Naive thymus-derived CD4-positive, alpha-beta T cell (primary cell): ENCODE measurements around the gene SUGCT. TPM values are rescaled to one million over a fixed set of nuclear protein-coding genes. Genes with fewer than 3 reads are reported as not detected.

Experiments
- ATAC-seq: fragments of 150-1000 bp; cut with Tn5 transposase; 2 replicates; pipeline ENCODE4 v1.10.0; 2021; ENCODE audit warnings: mild to moderate bottlenecking, moderate library complexity
- CTCF ChIA-PET: fragments of 350-600 bp; sonication (Branson Sonifier 250); formaldehyde crosslinking; loops from one replicate; lab custom pipeline; 2021; ENCODE audit warnings: antibody characterized with exemption; lab: Charles Lee
- POLR2A ChIA-PET: fragments of 350-600 bp; sonication (Branson Sonifier 250); formaldehyde crosslinking; loops from one replicate; lab custom pipeline; 2021; ENCODE audit warnings: antibody characterized with exemption, inconsistent platforms; lab: Charles Lee
- DNase-seq, 9 donors: peaks; one replicate each; pipeline versions ENCODE4 v3.0.0 to v3.0.0-alpha.2; 2020 to 2022; ENCODE audit warnings: mixed read lengths in 1 of 9
- H3K27ac ChIP-seq: one replicate; pipeline ENCODE4 v1.7.0; 2013; ENCODE audit warnings: mild to moderate bottlenecking, low read depth, low read length, moderate library complexity
- H3K27me3 ChIP-seq, 2 donors: one replicate each; pipeline ENCODE4 v1.7.0; 2013; ENCODE audit warnings: low read length in 2 of 2, mild to moderate bottlenecking in 2 of 2, moderate library complexity in 2 of 2; ENCODE audit not compliant: control insufficient read depth in 2 of 2, insufficient read depth in 2 of 2
- H3K36me3 ChIP-seq, 3 experiments: 1 replicate in 2 of 3; 2 replicates in 1 of 3; pipeline ENCODE4 v1.7.0; 2013; ENCODE audit warnings: low read length in 3 of 3, mild to moderate bottlenecking in 3 of 3, moderate library complexity in 1 of 3; ENCODE audit not compliant: insufficient read depth in 3 of 3, control insufficient read depth in 2 of 3
- H3K4me1 ChIP-seq, 2 donors: one replicate each; pipeline ENCODE4 v1.7.0; 2013; ENCODE audit warnings: low read length in 2 of 2, mild to moderate bottlenecking in 2 of 2, moderate library complexity in 1 of 2; ENCODE audit not compliant: control insufficient read depth in 2 of 2, insufficient read depth in 2 of 2
- H3K4me3 ChIP-seq: 2 replicates; pipeline ENCODE4 v1.7.0; 2013; ENCODE audit warnings: mild to moderate bottlenecking, low read length
- H3K9me3 ChIP-seq, 3 experiments: 1 replicate in 2 of 3; 2 replicates in 1 of 3; pipeline ENCODE4 v1.7.0; 2013; ENCODE audit warnings: low read length in 3 of 3; ENCODE audit not compliant: control insufficient read depth in 2 of 3
- H3K27ac Mint-ChIP-seq, 9 donors: one replicate each; pipeline ENCODE4 v1.8.0; 2020 to 2022; ENCODE audit warnings: mixed read lengths in 9 of 9, mild to moderate bottlenecking in 8 of 9, moderate library complexity in 5 of 9, inconsistent platforms in 2 of 9
- H3K27me3 Mint-ChIP-seq, 5 donors: one replicate each; pipeline ENCODE4 v1.8.0; 2021 to 2022; ENCODE audit warnings: mixed read lengths in 5 of 5, mild to moderate bottlenecking in 1 of 5
- H3K36me3 Mint-ChIP-seq, 5 donors: one replicate each; pipeline ENCODE4 v1.8.0; 2020 to 2022; ENCODE audit warnings: mixed read lengths in 5 of 5, mild to moderate bottlenecking in 3 of 5, inconsistent platforms in 1 of 5
- H3K4me1 Mint-ChIP-seq, 7 donors: one replicate each; pipeline ENCODE4 v1.8.0; 2020 to 2022; ENCODE audit warnings: mixed read lengths in 7 of 7, mild to moderate bottlenecking in 3 of 7, inconsistent platforms in 1 of 7
- H3K4me3 Mint-ChIP-seq, 10 donors: one replicate each; pipeline ENCODE4 v1.8.0; 2020 to 2022; ENCODE audit warnings: mild to moderate bottlenecking in 10 of 10, mixed read lengths in 10 of 10, moderate library complexity in 6 of 10, inconsistent platforms in 2 of 10
- H3K9me3 Mint-ChIP-seq, 11 donors: one replicate each; pipeline ENCODE4 v1.8.0; 2020 to 2022; ENCODE audit warnings: mixed read lengths in 11 of 11, mild to moderate bottlenecking in 4 of 11, inconsistent platforms in 1 of 11, moderate library complexity in 1 of 11
- intact Hi-C, 2 donors: fragments of 100-400 bp; cut with micrococcal nuclease; formaldehyde crosslinking; loops; one replicate each; pipeline ENCODE4 v1.15.1; 2023
- polyA plus RNA-seq, 2 donors: library from polyadenylated mRNA; unstranded; fragments of 300-500 nt; fragmentation: Illumina TruSeq; gene quantifications; one replicate each; pipeline ENCODE4 v1.2.3, GENCODE V29; 2021
- total RNA-seq, 6 experiments: library from RNA in 5 of 6; stranded (reverse) in 5 of 6; gene quantifications; 1 replicate in 5 of 6; 2 replicates in 1 of 6; pipeline ENCODE4 v1.2.3 and lab custom pipeline; 2021 to 2026

SUGCT gene
- total and polyA plus RNA-seq, 7 experiments from 2014 or later = 0.95 to 2.7 (median 2.2) TPM; not detected in 1

DNA sequence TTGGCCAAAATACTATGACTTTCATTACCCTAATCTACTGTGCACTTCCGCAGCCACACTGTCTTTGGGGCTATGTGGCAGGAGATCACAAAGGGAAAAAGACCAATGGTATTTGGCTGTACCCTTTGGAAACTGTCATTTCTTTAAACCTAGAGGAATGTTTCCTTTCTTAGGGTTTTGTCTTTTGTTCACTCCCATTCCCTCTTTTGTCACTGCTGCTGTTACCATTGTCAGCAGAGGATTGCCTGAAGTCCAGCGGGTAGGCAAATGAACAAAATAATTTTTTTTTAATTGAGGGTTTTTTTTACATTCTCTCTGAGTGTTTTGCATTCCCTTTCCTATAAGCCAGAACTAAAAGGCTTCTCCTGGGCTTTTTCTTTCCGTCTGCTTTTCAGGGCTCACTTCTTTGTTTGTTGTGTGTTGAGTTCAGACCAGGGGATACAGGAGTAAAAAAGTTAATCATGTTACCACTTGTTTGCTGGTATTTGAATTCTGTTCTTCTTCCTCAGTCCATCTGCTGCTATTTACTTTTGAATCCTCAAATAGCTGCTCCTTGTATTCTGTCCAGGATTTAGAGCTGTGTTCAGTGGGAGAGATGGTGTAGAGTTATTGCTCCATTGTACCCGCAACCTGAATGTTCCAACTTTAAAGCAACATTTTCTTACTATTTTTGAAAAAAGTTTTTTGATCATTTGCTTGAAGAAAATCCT is 374.6 kb downstream of the SUGCT start:
- Histone ChIP-seq H3K4me1 (no peaks in the 10 kb centered on the region), H3K27me3 (no peaks in the 10 kb centered on the region), H3K36me3 (no peaks in the 10 kb centered on the region), H3K9me3 (no peaks in the 10 kb centered on the region), H3K4me3 (no peak overlapping the region), H3K27ac (no peak overlapping the region)
- CTCF ChIA-PET = no interaction called here
- ATAC-seq = no peak
- POLR2A ChIA-PET = no interaction called here
- Mint-ChIP-seq H3K4me3 (no peak overlapping the region), H3K27me3 (peaks cover 0 to 2% (median 0%) of the 10 kb centered on the region in 5 donors), H3K4me1 (no peaks in the 10 kb centered on the region), H3K36me3 (peaks cover 0 to 8% (median 3%) of the 10 kb centered on the region in 5 donors), H3K9me3 (peaks cover 0 to 17% (median 10%) of the 10 kb centered on the region in 11 donors), H3K27ac (no peak overlapping the region)
- intact Hi-C loops = no loop called here
- DNase-seq = no peak

- DNase-seq (no peak), ATAC-seq (no peak)
- Histone ChIP-seq H3K27ac (no peak overlapping the region), H3K4me1 (no peaks in the 10 kb centered on the region), H3K9me3 (no peaks in the 10 kb centered on the region), H3K4me3 (no peak overlapping the region), H3K36me3 (no peaks in the 10 kb centered on the region), H3K27me3 (no peaks in the 10 kb centered on the region)
- H3K4me1 Mint-ChIP-seq = no peaks in the 10 kb centered on the region
- ChIA-PET POLR2A (no interaction called here), CTCF (no interaction called here)
- H3K27me3 Mint-ChIP-seq = peaks cover 0 to 2% (median 0%) of the 10 kb centered on the region in 5 donors
- H3K4me3 Mint-ChIP-seq = no peak overlapping the region
- no peak overlapping the region for H3K27ac Mint-ChIP-seq
- peaks cover 0 to 3% (median 0%) of the 10 kb centered on the region in 5 donors for H3K36me3 Mint-ChIP-seq
- H3K9me3 Mint-ChIP-seq = peaks cover 0 to 8% (median 0%) of the 10 kb centered on the region in 11 donors
- intact Hi-C loops = no loop called here
Measured at GRCh38 chr7:40516376-40516775, 381.6 kb downstream of the SUGCT start.

DNA sequence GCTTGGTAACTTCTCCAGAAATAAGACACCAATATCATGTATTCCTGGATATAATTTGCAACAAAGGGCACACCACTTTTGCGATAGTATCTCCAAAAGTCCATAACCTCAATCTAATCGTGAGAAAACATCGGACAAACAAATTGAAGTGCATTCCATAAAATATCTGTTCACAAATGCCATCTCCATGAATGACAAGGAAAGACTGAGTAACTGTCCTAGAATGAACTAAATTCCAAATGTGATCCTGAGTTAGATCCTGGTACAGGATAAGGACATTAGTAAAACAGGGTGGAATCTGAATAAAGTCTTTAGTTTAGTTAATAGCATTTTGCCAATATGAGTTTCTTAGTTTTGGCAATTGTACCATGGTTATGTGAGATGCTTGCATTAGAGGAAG is 384.2 kb downstream of the SUGCT start:
- intact Hi-C loops = no loop called here
- H3K27me3 Mint-ChIP-seq = no peaks in the 10 kb centered on the region

DNA sequence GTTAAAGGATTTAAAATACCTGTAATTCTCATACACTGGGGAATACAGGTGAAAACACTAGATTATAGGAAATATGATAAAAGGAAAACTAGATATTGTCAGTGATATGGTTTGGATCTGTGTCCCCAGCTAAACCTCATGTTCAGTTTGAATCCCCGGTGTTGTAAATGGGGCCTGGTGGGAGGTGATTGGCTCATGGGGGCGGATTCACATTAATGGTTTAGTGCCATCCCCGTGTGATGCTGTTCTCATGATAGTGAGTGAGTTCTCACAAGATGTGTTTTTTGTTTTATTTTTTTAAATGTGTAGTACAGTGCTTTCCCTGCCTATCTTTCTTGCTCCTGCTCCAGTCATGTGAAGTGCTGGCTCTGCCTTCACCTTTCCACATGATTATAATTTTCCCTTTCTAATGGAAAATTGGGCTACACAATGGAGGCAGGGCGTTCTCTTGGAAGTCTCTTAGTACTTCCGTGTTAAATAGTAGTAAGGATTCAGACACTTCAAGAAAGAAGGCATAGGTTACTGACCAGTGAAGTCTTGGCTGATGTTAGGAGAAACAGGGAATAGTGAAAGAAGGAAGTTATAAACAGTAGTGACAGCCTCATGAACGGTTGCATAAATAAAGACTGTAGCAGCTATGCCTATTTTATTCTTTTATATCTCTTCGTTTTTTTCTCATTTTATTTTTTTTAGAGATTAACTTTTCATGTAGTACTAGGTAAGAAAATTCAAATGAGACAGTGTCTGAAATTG is 386.4 kb downstream of the SUGCT start:
- Histone ChIP-seq H3K27me3 (no peaks in the 10 kb centered on the region), H3K4me3 (no peak overlapping the region), H3K9me3 (no peaks in the 10 kb centered on the region), H3K4me1 (no peaks in the 10 kb centered on the region), H3K27ac (no peak overlapping the region), H3K36me3 (no peaks in the 10 kb centered on the region)
- H3K4me1 Mint-ChIP-seq = no peaks in the 10 kb centered on the region
- no peak overlapping the region for H3K4me3 Mint-ChIP-seq
- intact Hi-C loops = no loop called here
- ATAC-seq = no peak
- H3K27ac Mint-ChIP-seq = no peak overlapping the region
- H3K27me3 Mint-ChIP-seq = peaks cover 0 to 5% (median 0%) of the 10 kb centered on the region in 5 donors
- H3K9me3 Mint-ChIP-seq = no peaks in the 10 kb centered on the region
- CTCF ChIA-PET = no interaction called here
- POLR2A ChIA-PET = interaction anchor here (0.6 kb wide), 1 partner anchor 284 kb away, joined by 3 read pairs; no protein-coding TSS in a partner anchor
- no peak for DNase-seq
- H3K36me3 Mint-ChIP-seq = no peaks in the 10 kb centered on the region

More for the DNA sequence above, 384.2 kb downstream of the SUGCT start:
- Histone ChIP-seq H3K4me3 (no peak overlapping the region), H3K27ac (no peak overlapping the region), H3K27me3 (no peaks in the 10 kb centered on the region), H3K36me3 (no peaks in the 10 kb centered on the region), H3K4me1 (no peaks in the 10 kb centered on the region), H3K9me3 (no peaks in the 10 kb centered on the region)
- no peaks in the 10 kb centered on the region for H3K4me1 Mint-ChIP-seq
- DNase-seq (no peak), ATAC-seq (no peak)
- H3K9me3 Mint-ChIP-seq = peaks cover 0 to 8% (median 0%) of the 10 kb centered on the region in 11 donors
- H3K27ac Mint-ChIP-seq = no peak overlapping the region
- peaks cover 0 to 3% (median 0%) of the 10 kb centered on the region in 5 donors for H3K36me3 Mint-ChIP-seq
- no peak overlapping the region for H3K4me3 Mint-ChIP-seq
- CTCF ChIA-PET = no interaction called here
- POLR2A ChIA-PET = no interaction called here

- ATAC-seq (no peak), DNase-seq (no peak)
- Histone ChIP-seq H3K4me1 (no peaks in the 10 kb centered on the region), H3K27ac (no peak overlapping the region), H3K27me3 (no peaks in the 10 kb centered on the region), H3K4me3 (no peak overlapping the region), H3K9me3 (no peaks in the 10 kb centered on the region), H3K36me3 (no peaks in the 10 kb centered on the region)
- Mint-ChIP-seq H3K9me3 (no peaks in the 10 kb centered on the region), H3K27ac (no peak overlapping the region), H3K4me1 (no peaks in the 10 kb centered on the region), H3K4me3 (no peak overlapping the region), H3K36me3 (no peaks in the 10 kb centered on the region), H3K27me3 (peaks cover 0 to 5% (median 0%) of the 10 kb centered on the region in 5 donors)
- POLR2A ChIA-PET = no interaction called here
- CTCF ChIA-PET = no interaction called here
- intact Hi-C loops = no loop called here
Measured at GRCh38 chr7:40525764-40526163, 391.0 kb downstream of the SUGCT start.

GRCh38 chr7:40526951-40527715 is 392.3 kb downstream of the SUGCT start:
- CTCF ChIA-PET = no interaction called here
- no peaks in the 10 kb centered on the region for H3K4me1 Mint-ChIP-seq
- POLR2A ChIA-PET = no interaction called here

More at GRCh38 chr7:40526951-40527715, 392.3 kb downstream of the SUGCT start:
- no peaks in the 10 kb centered on the region for H3K36me3 Mint-ChIP-seq
- no peak overlapping the region for H3K4me3 Mint-ChIP-seq
- no peaks in the 10 kb centered on the region for H3K27me3 ChIP-seq
- H3K9me3 Mint-ChIP-seq = no peaks in the 10 kb centered on the region
- no peak overlapping the region for H3K27ac ChIP-seq
- no peaks in the 10 kb centered on the region for H3K36me3 ChIP-seq
- intact Hi-C loops = no loop called here
- no peak for ATAC-seq
- no peak overlapping the region for H3K27ac Mint-ChIP-seq
- H3K4me3 ChIP-seq = no peak overlapping the region
- H3K4me1 ChIP-seq = no peaks in the 10 kb centered on the region
- DNase-seq = no peak
- H3K9me3 ChIP-seq = no peaks in the 10 kb centered on the region
- H3K27me3 Mint-ChIP-seq = peaks cover 0 to 5% (median 0%) of the 10 kb centered on the region in 5 donors
